Measurements from ENCODE around the gene MSANTD1.

The MSANTD1 gene

GRCh38 chr4:3217266-3217665, 31.7 kb upstream of the MSANTD1 start:
- no peak for DNase-seq

- DNase-seq = no peak
Measured at GRCh38 chr4:3217771-3218170, 31.2 kb upstream of the MSANTD1 start.

- no peak for DNase-seq
Measured at GRCh38 chr4:3218824-3219760, 29.9 kb upstream of the MSANTD1 start.

GRCh38 chr4:3219761-3220475, 29.0 kb upstream of the MSANTD1 start:
- DNase-seq = no peak

- no peak for DNase-seq
Measured at GRCh38 chr4:3220476-3221183, 28.3 kb upstream of the MSANTD1 start.

DNA sequence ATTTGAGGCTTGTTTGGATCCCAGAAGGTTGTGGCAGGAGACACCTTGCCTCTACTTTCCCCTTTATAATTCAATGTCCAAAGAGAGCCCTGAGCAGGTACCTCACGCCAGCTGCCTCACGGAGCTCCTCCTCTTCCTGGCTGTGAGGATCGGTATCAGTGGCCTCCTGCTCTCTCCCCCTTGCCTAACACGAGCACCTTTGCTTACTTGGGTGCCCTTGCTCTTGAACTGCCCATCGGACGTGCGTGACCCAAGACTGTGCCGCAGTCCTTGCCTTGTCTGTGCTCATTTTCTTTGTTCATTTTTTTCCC, 27.8 kb upstream of the MSANTD1 start:
- DNase-seq = no peak

- no peak for DNase-seq
Measured at GRCh38 chr4:3221996-3222395, 27.0 kb upstream of the MSANTD1 start.

DNA sequence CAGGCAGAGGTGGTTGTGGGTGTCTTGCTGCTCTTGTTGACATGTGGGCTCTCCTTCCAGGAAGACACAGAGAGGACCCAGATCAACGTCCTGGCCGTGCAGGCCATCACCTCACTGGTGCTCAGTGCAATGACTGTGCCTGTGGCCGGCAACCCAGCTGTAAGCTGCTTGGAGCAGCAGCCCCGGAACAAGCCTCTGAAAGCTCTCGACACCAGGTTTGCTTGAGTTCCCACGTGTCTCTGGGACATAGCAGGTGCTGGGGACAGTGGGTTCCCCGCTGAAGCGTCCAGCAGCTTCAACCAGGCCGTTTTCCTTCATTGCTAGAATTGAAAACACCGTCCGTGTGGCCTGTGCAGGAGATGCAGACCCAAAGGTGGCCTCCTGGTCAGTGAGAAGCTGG, 25.6 kb upstream of the MSANTD1 start:
- DNase-seq = no peak

DNA sequence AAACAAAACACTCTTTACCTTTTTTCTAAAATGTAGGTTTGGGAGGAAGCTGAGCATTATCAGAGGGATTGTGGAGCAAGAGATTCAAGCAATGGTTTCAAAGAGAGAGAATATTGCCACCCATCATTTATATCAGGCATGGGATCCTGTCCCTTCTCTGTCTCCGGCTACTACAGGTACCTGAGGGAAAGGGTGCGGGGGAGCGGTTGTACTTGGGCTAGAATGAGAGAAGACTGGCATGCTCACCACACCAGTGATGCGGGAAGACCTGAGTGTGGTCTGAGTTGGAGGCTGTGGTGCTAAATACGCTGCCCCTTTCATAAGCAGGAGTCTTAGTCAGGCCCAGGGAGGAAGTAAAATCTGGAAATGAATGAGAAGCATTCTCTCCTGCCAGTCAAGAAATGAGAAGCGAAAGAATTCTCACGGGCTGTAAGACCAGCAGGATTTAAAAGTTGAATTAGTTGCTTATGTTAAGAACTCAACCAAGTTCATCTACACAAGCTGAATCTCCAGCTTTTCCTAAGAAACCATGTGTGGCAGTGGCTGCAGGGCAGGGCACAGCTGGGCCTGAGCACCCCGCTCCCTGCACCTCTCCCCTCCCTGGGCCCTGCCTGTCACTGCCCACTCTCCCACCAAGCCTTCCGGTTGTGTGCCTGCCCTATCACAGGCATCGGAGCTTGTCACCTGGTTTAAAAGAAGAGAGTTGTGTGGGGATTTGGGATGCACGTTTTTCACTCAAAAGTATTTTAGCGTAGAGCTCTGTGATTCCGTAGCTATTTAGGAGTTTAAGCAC, 24.8 kb upstream of the MSANTD1 start:
- DNase-seq = no peak

DNA sequence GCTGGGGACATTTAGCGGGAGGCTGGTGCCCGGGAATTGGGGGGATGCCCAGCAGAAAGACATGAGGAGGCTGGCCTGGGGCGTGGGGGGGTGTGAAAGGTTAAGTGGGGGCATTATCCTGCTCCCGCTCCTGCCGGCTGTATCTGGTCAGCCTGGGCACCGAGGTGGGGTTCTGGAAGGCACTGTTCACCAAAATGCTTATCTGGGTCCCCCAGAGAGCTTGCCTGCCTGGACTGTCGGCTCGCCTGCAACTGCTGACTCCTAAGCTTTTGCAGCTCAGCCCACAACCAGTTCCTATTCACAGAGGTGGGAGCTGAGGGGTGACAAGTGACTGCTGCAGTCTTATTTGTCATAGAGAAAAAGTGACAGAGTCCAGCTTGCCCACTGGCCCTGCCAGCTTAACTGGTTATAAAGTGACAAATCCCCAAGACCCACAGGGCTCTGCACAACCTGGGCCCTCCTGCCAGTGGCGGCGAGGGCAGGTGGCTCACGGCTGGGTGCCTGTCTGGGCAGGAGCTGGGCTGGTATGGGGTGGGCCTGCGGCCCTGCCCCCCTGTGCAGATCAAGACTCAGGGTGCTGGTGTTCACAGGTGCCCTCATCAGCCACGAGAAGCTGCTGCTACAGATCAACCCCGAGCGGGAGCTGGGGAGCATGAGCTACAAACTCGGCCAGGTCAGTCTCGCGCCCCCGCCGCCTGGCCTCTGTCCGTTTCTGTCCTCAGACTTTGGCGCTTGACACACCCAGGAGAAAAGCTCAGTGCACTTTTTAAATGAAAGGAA, 23.7 kb upstream of the MSANTD1 start:
- DNase-seq = no peak

- DNase-seq = no peak
Measured at GRCh38 chr4:3225936-3226335, 23.0 kb upstream of the MSANTD1 start.

GRCh38 chr4:3226467-3226866, 22.5 kb upstream of the MSANTD1 start:
- no peak for DNase-seq

GRCh38 chr4:3226944-3227343, 22.0 kb upstream of the MSANTD1 start:
- DNase-seq = no peak

DNA sequence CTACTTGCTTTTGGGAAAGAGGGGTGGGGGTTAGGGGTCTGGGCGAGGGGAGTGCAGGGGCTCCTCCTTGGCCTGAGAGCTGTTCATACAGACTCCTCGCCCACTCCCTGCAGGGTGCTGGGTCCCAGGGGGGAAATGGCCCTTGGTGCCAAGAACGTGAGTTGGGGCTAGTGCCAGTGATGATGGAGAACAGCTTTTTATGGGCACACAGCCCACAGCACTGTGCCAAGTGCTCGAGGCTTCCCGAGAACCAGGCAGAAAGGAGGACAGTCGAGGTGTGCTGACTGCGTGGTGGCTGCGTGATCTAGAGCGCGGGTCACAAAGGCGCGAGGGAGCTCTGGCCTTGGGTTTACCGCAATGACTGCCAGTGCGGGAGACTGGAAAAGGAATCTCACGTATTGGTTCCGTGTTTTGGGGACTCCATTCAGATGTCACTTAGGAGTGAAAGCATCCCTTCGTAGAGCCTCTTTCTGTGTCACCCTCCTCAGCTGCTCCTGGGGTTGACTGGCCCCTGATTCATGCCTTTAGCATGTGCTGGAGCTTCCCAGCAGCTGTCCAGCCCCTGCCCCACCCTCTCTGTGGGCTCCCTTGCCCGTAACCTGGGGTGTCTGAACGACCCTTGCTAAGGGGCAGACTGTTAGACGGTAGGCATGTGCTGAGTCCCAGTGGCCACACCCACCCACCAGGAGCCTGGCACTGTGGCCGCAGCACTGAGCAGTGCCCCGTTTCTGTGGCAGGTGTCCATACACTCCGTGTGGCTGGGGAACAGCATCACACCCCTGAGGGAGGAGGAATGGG, 20.9 kb upstream of the MSANTD1 start:
- no peak for DNase-seq

- DNase-seq = no peak
Measured at GRCh38 chr4:3228881-3229280, 20.1 kb upstream of the MSANTD1 start.

DNA sequence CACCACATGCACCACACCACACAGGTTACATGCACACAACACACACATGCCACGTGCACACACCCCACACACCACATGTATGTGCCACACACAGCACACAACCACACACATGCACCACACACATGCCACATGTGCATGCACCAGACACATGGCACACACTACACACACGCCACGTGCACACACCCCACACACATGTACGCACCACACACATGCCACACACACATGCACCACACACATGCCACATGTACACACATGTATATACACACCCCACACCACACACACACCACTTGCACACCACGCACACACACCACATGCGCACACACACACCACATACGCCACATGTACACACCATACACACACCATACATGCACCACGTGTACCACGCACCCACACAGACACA, 19.6 kb upstream of the MSANTD1 start:
- no peak for DNase-seq

- DNase-seq = no peak
Measured at GRCh38 chr4:3229964-3230363, 19.0 kb upstream of the MSANTD1 start.

- no peak for DNase-seq
Measured at GRCh38 chr4:3231471-3231870, 17.5 kb upstream of the MSANTD1 start.

- no peak for DNase-seq
Measured at GRCh38 chr4:3232001-3232400, 17.0 kb upstream of the MSANTD1 start.

- no peak for DNase-seq
Measured at GRCh38 chr4:3232871-3233271, 16.1 kb upstream of the MSANTD1 start.

Measured in T-helper 1 cell (primary cell).